T-helper 17 cell (primary cell): ENCODE results near the gene CXCR6. TPM values are rescaled to one million over a fixed set of nuclear protein-coding genes. Genes with fewer than 3 reads are reported as not detected.

Source experiments
- ATAC-seq: fragments of 150-1000 bp; cut with Tn5 transposase; 2 replicates; pipeline ENCODE4 v1.10.0; 2021; ENCODE audit warnings: mild to moderate bottlenecking, moderate library complexity
- DNase-seq, 3 donors: peaks; one replicate each; pipeline versions ENCODE4 v3.0.0 to v3.0.0-alpha.2; 2020 to 2021
- H3K9me3 ChIP-seq: one replicate; pipeline ENCODE4 v1.7.0; 2013; ENCODE audit warnings: low read length, mild to moderate bottlenecking; ENCODE audit not compliant: control insufficient read depth, poor library complexity, severe bottlenecking
- H3K27ac Mint-ChIP-seq: one replicate; pipeline ENCODE4 v1.8.0; 2022; ENCODE audit warnings: mild to moderate bottlenecking, moderate library complexity, mixed read lengths
- H3K27me3 Mint-ChIP-seq: one replicate; pipeline ENCODE4 v1.8.0; 2022; ENCODE audit warnings: mixed read lengths
- H3K36me3 Mint-ChIP-seq: one replicate; pipeline ENCODE4 v1.8.0; 2022; ENCODE audit warnings: low read depth, mixed read lengths
- H3K4me1 Mint-ChIP-seq: one replicate; pipeline ENCODE4 v1.8.0; 2022; ENCODE audit warnings: mild to moderate bottlenecking, mixed read lengths
- H3K4me3 Mint-ChIP-seq: one replicate; pipeline ENCODE4 v1.8.0; 2022; ENCODE audit warnings: mild to moderate bottlenecking, moderate library complexity, mixed read lengths
- total RNA-seq, 4 donors: library from RNA in 2 of 4; stranded (reverse) in 2 of 4; gene quantifications; one replicate each; pipeline ENCODE4 v1.2.3 and lab custom pipeline; 2022 to 2026

The CXCR6 gene
- total RNA-seq, 2 donors from 2014 or later, result 2.0 to 4.4 TPM

DNA sequence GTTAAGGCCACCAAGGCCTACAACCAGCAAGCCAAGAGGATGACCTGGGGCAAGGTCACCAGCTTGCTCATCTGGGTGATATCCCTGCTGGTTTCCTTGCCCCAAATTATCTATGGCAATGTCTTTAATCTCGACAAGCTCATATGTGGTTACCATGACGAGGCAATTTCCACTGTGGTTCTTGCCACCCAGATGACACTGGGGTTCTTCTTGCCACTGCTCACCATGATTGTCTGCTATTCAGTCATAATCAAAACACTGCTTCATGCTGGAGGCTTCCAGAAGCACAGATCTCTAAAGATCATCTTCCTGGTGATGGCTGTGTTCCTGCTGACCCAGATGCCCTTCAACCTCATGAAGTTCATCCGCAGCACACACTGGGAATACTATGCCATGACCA, 3.6 kb downstream of the CXCR6 start:
- peaks cover 57% of the 10 kb centered on the region for H3K4me1 Mint-ChIP-seq

DNA sequence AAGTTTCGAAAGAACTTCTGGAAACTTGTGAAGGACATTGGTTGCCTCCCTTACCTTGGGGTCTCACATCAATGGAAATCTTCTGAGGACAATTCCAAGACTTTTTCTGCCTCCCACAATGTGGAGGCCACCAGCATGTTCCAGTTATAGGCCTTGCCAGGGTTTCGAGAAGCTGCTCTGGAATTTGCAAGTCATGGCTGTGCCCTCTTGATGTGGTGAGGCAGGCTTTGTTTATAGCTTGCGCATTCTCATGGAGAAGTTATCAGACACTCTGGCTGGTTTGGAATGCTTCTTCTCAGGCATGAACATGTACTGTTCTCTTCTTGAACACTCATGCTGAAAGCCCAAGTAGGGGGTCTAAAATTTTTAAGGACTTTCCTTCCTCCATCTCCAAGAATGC, 4.1 kb downstream of the CXCR6 start:
- no peak for ATAC-seq
- H3K27ac Mint-ChIP-seq, result peak overlapping the region; percentile 83
- DNase-seq, result no peak
- no peaks in the 10 kb centered on the region for H3K9me3 ChIP-seq
- H3K27me3 Mint-ChIP-seq, result no peaks in the 10 kb centered on the region
- H3K4me3 Mint-ChIP-seq, result no peak overlapping the region
- H3K4me1 Mint-ChIP-seq, result peaks cover 56% of the 10 kb centered on the region
- H3K36me3 Mint-ChIP-seq, result peaks cover 5% of the 10 kb centered on the region

More for the DNA sequence above, 3.6 kb downstream of the CXCR6 start:
- Mint-ChIP-seq H3K27me3 (no peaks in the 10 kb centered on the region), H3K36me3 (peaks cover 3% of the 10 kb centered on the region), H3K27ac (peak overlapping the region; percentile 92), H3K4me3 (peak overlapping the region; percentile 55)
- no peak for DNase-seq
- no peaks in the 10 kb centered on the region for H3K9me3 ChIP-seq
- no peak for ATAC-seq

DNA sequence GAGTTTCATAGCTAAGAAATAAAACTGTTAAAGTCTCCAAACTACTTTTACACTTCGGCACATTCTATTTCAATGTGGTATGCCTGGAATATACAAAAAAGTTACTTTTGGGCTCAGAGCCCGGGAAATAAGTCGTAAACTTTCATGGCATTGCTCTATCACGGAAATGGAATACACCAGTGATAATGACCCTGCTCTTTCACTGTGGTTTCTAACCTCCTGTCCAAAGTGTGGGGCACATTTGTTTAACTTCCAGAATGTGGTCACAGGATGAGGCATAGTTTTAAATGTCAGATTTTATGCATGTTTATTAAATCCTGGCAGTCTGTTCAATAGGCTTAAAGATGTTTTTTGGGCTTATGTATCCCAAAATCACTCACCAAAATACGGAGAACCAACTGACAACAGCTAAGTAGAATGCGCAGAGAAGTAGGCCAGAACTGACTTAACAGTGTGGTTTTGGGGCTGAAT, 5.1 kb downstream of the CXCR6 start:
- ATAC-seq (no peak), DNase-seq (no peak)
- H3K27ac Mint-ChIP-seq, result peak overlapping the region; percentile 83
- no peak overlapping the region for H3K4me3 Mint-ChIP-seq
- peaks cover 52% of the 10 kb centered on the region for H3K4me1 Mint-ChIP-seq
- H3K9me3 ChIP-seq, result no peaks in the 10 kb centered on the region
- H3K36me3 Mint-ChIP-seq, result peaks cover 10% of the 10 kb centered on the region
- H3K27me3 Mint-ChIP-seq, result no peaks in the 10 kb centered on the region

DNA sequence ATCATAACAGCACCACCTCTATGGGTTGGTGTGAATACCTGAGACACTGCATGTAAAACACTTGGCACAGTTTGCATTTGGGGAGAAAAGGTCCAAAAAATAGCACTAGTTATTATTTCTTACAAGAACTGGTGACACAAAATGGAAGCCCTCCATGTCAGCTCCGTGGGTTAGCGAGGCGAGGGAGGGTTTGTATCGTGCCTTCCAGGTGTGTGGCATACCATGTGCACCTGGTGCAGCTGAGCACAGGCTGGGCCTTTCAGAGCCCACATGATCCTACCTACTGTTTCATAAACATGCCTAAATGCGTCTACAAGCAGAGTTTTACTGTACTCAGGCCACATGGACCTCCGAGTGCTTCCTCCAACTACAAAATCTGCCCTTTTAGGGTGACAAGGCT, 5.6 kb downstream of the CXCR6 start:
- Mint-ChIP-seq H3K27ac (peak overlapping the region; percentile 83), H3K27me3 (no peaks in the 10 kb centered on the region), H3K36me3 (peaks cover 10% of the 10 kb centered on the region), H3K4me1 (peaks cover 48% of the 10 kb centered on the region), H3K4me3 (no peak overlapping the region)
- ATAC-seq, result no peak
- DNase-seq, result no peak
- H3K9me3 ChIP-seq, result no peaks in the 10 kb centered on the region

DNA sequence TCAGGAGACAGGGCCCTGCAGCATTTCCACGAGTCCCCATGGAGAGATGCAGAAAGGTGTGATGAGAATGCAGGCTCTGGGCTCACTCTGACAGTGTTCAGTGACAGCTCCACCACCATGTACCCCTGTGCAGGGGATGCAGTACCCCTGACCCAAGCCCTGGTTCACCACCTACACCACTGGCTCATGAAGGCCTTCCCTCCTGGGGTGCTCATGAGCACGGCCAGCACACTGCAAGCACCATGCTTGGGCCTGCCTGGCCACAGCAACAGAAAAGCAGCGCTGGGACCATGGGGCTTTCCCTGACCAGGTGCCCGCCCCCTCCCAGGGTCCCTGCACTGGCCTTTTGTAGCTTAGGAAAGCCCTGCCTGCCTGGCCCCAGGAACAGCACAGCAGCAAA, 6.2 kb downstream of the CXCR6 start:
- peak overlapping the region; percentile 33 for H3K4me3 Mint-ChIP-seq
- no peaks in the 10 kb centered on the region for H3K9me3 ChIP-seq
- peaks cover 46% of the 10 kb centered on the region for H3K4me1 Mint-ChIP-seq
- peaks cover 10% of the 10 kb centered on the region for H3K36me3 Mint-ChIP-seq
- DNase-seq (no peak), ATAC-seq (no peak)
- H3K27me3 Mint-ChIP-seq, result no peaks in the 10 kb centered on the region
- peak overlapping the region; percentile 83 for H3K27ac Mint-ChIP-seq

DNA sequence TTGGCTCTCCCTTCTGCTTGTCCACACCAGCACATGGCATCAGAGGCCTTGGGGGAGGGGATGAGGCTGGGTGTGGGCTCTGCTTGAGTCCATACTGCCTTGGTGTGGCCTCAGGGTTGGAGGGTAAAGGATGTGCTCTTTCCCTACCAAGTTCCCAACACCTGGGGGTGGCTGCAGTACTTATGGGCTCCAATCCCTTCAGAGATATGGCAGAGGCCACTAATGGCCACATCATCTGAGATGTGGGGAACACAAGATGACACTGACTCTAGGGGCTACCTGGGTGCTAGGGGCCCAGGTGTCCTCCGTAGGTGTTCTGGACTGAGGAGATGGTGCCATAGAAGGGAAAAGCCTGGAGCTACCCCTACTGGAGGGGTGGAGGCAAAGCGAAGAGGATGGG, 6.9 kb downstream of the CXCR6 start:
- ATAC-seq, result no peak
- H3K9me3 ChIP-seq, result no peaks in the 10 kb centered on the region
- H3K27me3 Mint-ChIP-seq, result no peaks in the 10 kb centered on the region
- H3K27ac Mint-ChIP-seq, result peak overlapping the region; percentile 83
- peaks cover 40% of the 10 kb centered on the region for H3K4me1 Mint-ChIP-seq
- H3K4me3 Mint-ChIP-seq, result no peak overlapping the region
- H3K36me3 Mint-ChIP-seq, result peaks cover 10% of the 10 kb centered on the region
- no peak for DNase-seq

DNA sequence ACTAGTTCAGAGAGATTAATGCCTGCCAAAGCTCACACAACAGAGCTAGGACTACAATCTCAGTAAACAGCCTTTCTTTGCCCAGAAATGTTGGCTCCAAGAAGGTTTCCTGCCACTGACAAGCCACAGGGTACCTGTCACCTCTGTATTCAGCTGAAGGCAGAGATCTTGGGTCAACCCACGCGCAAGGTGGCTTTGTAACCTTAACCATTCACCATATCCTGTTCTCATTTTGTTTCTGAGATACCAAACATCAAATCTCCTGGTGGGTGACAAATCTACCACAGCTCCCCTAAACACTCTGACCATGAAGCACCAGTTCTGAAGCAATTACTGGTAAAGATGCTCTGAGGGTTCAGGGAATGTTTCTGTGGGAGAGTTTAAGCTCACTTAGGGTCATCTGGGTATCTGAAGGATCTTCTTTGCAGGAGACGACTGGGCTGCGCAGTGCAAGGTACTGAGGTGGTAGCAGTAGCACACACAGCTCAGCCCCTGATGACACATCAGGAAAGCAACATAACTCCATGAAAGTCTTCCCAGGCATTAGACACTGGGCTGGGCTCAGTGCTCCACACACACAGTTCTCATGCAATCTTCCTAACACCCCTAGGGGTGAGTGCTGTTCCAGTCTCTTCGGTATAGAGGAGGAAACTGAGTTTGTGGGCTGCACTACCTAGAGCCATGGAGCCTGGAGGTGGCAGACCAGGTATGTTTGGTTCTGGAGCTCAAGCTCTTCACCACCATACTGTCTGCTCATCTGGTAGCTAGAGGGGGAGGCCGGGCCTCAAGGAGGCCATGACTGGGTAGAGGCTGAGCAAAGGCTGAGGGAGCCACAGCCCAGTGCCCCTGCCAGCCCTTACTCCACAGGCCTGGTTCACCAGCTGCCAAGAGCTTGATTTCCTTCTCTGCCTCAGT, 7.7 kb downstream of the CXCR6 start:
- ATAC-seq (peak; percentile 92), DNase-seq (no peak)
- Mint-ChIP-seq H3K27ac (peak overlapping the region; percentile 83), H3K27me3 (no peaks in the 10 kb centered on the region), H3K36me3 (peaks cover 10% of the 10 kb centered on the region), H3K4me3 (peak overlapping the region; percentile 31), H3K4me1 (peaks cover 34% of the 10 kb centered on the region)
- no peaks in the 10 kb centered on the region for H3K9me3 ChIP-seq

DNA sequence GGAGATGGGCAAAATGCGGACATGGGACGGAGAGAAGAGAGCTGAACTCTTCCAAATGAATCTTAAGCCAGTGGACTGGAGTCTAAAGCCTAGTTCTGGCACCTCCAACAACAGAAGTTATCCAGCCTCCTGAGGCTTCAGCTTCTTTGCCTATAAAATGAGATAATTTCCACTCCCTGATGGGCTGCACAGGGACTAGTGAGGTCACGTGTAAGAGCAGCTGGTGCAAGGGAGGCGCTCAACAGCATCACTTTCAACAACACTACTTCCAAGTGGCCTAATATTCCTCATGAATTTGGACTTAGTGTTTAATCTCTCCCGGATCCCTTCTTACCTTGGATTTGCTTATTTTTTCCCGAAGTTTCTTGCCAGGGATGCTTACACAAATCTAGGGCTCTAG, 8.7 kb downstream of the CXCR6 start:
- peak overlapping the region; percentile 19 for H3K4me3 Mint-ChIP-seq
- ATAC-seq, result no peak

DNA sequence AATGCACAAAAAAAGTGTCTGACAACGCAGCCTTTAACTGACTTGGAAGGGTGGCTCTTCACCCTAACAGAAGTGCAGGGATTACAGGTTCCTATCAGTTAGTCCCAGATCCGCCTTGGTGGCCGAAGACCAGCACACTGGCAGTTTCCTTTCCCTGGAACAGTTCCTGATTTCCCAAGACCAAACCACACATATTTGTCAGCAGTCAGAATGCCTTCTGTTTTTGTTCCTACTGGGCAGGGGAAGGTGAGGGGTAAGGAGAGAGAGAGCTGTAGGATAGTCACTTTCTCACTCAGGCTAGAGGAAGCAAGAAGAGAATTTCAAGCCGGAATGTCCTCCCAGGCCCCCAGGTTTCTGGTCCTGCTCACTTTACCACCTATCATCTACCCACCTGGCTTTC, 9.2 kb downstream of the CXCR6 start:
- H3K27me3 Mint-ChIP-seq, result no peaks in the 10 kb centered on the region
- no peak overlapping the region for H3K4me3 Mint-ChIP-seq
- H3K36me3 Mint-ChIP-seq, result peaks cover 10% of the 10 kb centered on the region
- H3K9me3 ChIP-seq, result no peaks in the 10 kb centered on the region
- no peak for ATAC-seq
- peaks cover 30% of the 10 kb centered on the region for H3K4me1 Mint-ChIP-seq
- H3K27ac Mint-ChIP-seq, result peak overlapping the region; percentile 83
- DNase-seq, result no peak

More for the DNA sequence above, 8.7 kb downstream of the CXCR6 start:
- no peaks in the 10 kb centered on the region for H3K27me3 Mint-ChIP-seq
- no peak for DNase-seq
- no peaks in the 10 kb centered on the region for H3K9me3 ChIP-seq
- peaks cover 30% of the 10 kb centered on the region for H3K4me1 Mint-ChIP-seq
- H3K36me3 Mint-ChIP-seq, result peaks cover 10% of the 10 kb centered on the region
- peak overlapping the region; percentile 83 for H3K27ac Mint-ChIP-seq

DNA sequence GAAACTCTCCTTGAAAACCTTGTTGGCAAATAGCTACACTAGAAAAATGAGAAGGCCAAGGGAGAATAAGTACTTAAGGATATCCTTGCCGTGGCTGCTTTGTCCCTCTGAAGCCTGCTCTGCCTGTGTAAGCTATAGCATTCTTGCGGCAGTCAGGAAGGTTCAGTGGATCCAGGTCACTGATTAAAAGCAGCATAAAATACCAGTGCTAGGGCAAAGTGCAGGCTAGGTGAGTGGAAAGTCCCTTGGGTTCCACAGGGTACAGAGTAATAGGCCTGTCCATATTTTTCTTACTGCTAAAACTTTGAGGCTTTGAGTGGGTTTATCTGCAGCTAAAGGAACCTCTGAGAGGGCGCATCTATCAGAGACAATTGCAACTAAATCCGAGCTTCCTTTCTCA, 10.3 kb downstream of the CXCR6 start:
- H3K4me3 Mint-ChIP-seq, result no peak overlapping the region
- H3K27me3 Mint-ChIP-seq, result no peaks in the 10 kb centered on the region
- H3K27ac Mint-ChIP-seq, result no peak overlapping the region
- peaks cover 30% of the 10 kb centered on the region for H3K4me1 Mint-ChIP-seq
- H3K36me3 Mint-ChIP-seq, result peaks cover 15% of the 10 kb centered on the region
- H3K9me3 ChIP-seq, result no peaks in the 10 kb centered on the region
- DNase-seq, result no peak
- ATAC-seq, result no peak

DNA sequence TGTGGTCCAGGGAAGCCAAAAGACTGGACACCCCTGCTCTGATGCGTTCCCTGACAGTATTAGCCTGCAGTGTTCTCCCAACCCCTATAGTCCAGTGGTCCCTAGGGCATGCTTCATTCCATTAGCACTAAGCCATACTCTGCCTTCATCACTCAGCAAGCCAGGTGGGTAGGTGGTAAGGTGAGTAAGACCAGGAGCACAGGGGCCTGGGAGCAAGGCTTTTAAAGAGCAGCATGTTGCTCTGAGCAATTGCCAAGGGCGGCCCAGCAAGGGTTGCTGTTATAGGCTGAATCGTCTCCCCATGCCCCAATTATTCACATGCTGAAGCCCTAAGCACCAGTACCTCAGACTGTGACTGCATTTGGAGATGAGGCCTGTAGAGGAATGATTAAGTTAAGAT, 11.0 kb downstream of the CXCR6 start:
- Mint-ChIP-seq H3K4me1 (peaks cover 34% of the 10 kb centered on the region), H3K36me3 (peaks cover 19% of the 10 kb centered on the region), H3K27ac (no peak overlapping the region)

DNA sequence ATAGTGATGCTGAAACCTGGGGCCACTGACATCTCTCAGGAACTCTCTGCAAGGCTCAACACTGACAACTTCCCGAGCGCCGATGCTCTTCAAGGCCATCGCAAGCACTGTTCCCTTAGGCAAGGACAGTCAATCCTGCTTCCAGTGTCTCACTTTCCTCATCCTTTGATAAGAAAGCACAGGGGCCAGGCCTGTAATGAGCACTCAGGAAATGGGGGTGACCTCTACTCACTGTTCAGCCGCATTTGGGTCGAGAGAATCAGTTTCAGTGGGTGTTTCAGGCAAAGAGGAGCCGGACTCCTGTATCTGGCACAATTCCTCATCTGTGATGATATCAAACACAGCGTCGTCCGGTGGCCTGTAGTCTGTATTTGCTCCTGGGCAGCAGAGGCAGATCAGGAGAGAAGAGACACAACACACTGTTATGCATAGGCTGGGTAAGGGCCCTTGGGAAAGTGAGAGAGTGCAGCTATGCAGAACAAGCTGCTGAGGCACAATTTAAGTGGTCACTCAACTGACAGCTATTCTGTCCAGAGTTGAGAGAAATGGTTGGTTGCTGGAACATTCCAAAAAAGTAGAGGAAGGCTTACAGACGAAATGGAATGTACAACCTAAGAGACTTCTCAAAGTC, 11.9 kb downstream of the CXCR6 start:
- peaks cover 18% of the 10 kb centered on the region for H3K36me3 Mint-ChIP-seq
- ATAC-seq, result no peak

More for the DNA sequence above, 11.0 kb downstream of the CXCR6 start:
- Mint-ChIP-seq H3K27me3 (no peaks in the 10 kb centered on the region), H3K4me3 (no peak overlapping the region)
- no peaks in the 10 kb centered on the region for H3K9me3 ChIP-seq
- ATAC-seq, result no peak
- DNase-seq, result no peak

DNA sequence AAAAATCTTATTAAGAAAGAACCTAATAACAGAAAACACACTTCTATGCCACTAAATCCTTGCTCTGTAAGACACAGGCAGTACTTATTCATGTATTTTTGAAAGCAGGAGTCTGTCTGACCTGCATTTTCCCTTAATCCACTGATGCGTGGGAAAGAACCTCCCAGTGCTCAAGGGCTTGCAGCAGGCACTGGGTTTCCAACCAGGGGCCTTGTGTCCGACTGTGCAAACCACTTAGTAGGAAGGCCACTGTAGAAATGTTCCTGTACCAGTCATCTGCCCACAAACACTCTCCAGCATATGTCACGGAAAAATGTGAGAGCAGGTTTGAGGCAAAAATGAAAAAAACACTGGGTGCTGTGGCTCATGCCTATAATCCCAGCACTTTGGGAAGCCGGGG, 12.4 kb downstream of the CXCR6 start:
- DNase-seq, result no peak
- Mint-ChIP-seq H3K4me1 (peaks cover 24% of the 10 kb centered on the region), H3K27ac (no peak overlapping the region), H3K4me3 (no peak overlapping the region), H3K36me3 (peaks cover 18% of the 10 kb centered on the region), H3K27me3 (no peaks in the 10 kb centered on the region)
- H3K9me3 ChIP-seq, result no peaks in the 10 kb centered on the region
- ATAC-seq, result no peak

More for the DNA sequence above, 11.9 kb downstream of the CXCR6 start:
- no peak for DNase-seq
- H3K27me3 Mint-ChIP-seq, result no peaks in the 10 kb centered on the region
- H3K9me3 ChIP-seq, result no peaks in the 10 kb centered on the region
- no peak overlapping the region for H3K27ac Mint-ChIP-seq
- no peak overlapping the region for H3K4me3 Mint-ChIP-seq
- peaks cover 28% of the 10 kb centered on the region for H3K4me1 Mint-ChIP-seq
